Epithelial cell of proximal tubule (primary cell): ENCODE measurements around the gene SURF6. TPM values are rescaled to one million over a fixed set of nuclear protein-coding genes. Genes with fewer than 3 reads are reported as not detected.

Experiments
- DNase-seq: peaks from one replicate; pipeline ENCODE4 v3.0.0-alpha.2; 2011; ENCODE audit warnings: low read depth
- H3K4me3 ChIP-seq: 2 replicates; pipeline ENCODE4 v1.5.1; 2011; ENCODE audit warnings: low read depth, mild to moderate bottlenecking, low read length
- CTCF ChIP-seq: conservative IDR thresholded peaks from 2 replicates; pipeline ENCODE4 v1.5.1; 2012; ENCODE audit warnings: low read depth, mild to moderate bottlenecking, low read length
- total RNA-seq: library from RNA; depleted of rRNA; stranded (reverse); fragments of >200 nt; gene quantifications from 2 replicates; pipeline ENCODE4 v1.2.3, GENCODE V29; 2015

The SURF6 gene
- 16.7 and 20.7 TPM in 2 replicates for total RNA-seq

DNA sequence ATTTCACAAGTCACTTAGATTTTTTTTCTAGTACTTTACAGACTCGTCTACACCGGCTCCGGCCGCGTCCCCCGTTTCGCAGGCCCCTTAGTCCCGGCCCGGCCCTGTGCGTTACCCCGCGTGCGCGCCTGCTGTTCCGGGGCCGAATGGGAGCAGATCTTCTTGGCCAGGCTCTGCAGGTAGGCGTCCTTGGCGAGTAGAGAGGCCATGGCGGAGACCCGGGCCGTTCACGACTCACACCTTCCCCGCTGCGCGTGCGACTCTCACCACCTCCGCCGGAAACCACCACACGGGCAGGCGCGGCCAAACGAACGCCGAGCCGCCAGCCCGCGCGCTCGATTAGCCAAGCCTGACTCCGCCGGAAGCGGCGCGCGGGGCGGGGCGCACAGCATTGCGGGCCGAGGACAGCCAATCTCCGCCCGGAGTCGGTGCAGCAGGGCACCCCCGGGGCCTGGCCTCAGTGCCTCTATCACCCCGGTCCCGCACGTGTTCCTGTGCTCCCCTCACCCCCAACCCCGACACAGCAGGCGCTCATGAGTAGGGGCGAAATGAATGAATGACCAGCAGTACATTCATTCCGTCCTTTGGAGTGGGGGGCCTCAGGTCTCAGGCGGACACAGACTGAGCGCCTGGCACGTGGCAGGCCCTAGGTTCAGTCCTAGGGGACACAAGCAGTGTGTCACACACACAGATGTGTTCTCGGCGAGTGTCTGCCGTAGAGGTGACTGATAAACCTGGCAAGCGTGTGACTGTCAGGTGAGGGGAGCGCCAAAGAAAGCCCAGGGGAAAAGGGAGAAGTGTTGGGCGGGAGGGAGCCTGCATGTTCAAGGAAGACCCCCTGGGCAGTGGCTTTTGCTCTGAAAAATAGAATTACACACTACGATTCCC lies at the start of gene SURF6:
SURF6 (minus strand) TSS at position 265 of the 888 bp plus-strand sequence; CDS start at position 209, 56 bp downstream.
- DNase-seq, result no peak
- TF ChIP-seq CTCF, result no peak
- H3K4me3 ChIP-seq, result peak within 1 kb of the TSS; percentile 98

- TF ChIP-seq CTCF, result no peak
- no peak overlapping the region for H3K4me3 ChIP-seq
- no peak for DNase-seq
Observed at GRCh38 chr9:133385452-133385851, 49.5 kb upstream of the SURF6 start.

- H3K4me3 ChIP-seq, result no peak overlapping the region
- TF ChIP-seq CTCF, result no peak
- no peak for DNase-seq
Observed at GRCh38 chr9:133384736-133385321, 48.8 kb upstream of the SURF6 start.

DNA sequence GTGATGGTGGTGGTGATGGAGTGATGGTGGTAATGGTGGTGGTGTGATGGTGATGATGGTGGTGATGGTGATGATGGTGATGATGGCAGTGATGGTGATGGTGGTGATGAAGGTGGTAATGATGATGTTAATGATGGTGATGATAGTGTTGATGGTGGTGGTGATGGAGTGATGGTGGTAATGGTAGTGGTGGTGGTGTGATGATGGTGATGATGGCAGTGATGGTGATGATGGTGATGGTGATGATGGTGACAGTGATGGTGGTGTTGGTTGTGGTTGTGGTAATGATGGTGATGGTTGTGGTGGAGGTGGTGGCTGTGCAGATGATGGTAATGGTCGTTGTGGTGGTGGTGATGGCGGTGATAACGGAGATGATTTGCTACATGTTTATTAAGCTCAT lies 47.5 kb upstream of the SURF6 start:
- no peak for TF ChIP-seq CTCF
- no peak overlapping the region for H3K4me3 ChIP-seq
- no peak for DNase-seq

GRCh38 chr9:133382507-133383141 lies 46.6 kb upstream of the SURF6 start:
- no peak for TF ChIP-seq CTCF
- DNase-seq, result no peak
- no peak overlapping the region for H3K4me3 ChIP-seq

DNA sequence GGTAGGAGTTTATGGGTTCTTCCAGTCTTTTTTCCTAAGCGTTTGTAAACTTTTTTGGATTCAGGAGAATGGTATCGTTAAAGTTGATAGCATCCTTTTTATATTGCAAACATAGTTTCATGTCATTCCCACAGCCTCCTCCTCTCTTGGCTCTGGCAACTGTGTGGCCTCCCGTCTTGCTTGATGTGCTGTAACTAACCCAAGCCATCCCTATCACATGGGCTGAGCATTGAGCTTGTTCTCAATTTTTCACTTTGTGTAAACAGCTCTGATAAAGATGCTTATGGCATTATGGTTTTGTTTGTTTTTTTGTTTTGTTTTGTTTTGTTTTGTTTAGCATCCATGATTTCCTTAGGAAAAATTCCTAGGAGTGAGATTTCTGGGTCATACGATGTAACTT lies 44.7 kb upstream of the SURF6 start:
- no peak for DNase-seq
- no peak for TF ChIP-seq CTCF
- no peak overlapping the region for H3K4me3 ChIP-seq
